A549 (cell line): ENCODE measurements around the gene SWI5. TPM values are rescaled to one million over a fixed set of nuclear protein-coding genes. Genes with fewer than 3 reads are reported as not detected.
A peak's percentile ranks its signal among the peaks of the same experiment; 100 is the strongest.

ENCODE experiments used
- ATAC-seq, 2 experiments: fragments of 200-7000 bp in 1 of 2; fragments of >200 bp in 1 of 2; cut with Nextera tagmentation in 1 of 2; cut with Tn5 transposase in 1 of 2; 3 replicates each; pipeline versions ENCODE4 v1.8.0 to v1.9.1; 2018 to 2020; ENCODE audit warnings: mild to moderate bottlenecking in 1 of 2, moderate library complexity in 1 of 2
- CTCF ChIA-PET: fragments of 300-600 bp; sonication (Branson Sonifier 250); formaldehyde crosslinking; extraction: SDS; loops from one replicate; lab custom pipeline; 2021; ENCODE audit warnings: antibody characterized with exemption, inconsistent platforms; lab: Yijun Ruan, JAX
- POLR2A ChIA-PET: fragments of 350-600 bp; formaldehyde crosslinking; extraction: SDS; loops from one replicate; lab custom pipeline; 2021; ENCODE audit warnings: antibody characterized with exemption, inconsistent platforms; lab: Yijun Ruan, JAX
- DNase-seq, 2 experiments: peaks; one replicate each; pipeline versions ENCODE4 v3.0.0 to v3.0.0-alpha.2; 2011 to 2016; ENCODE audit warnings: low read depth in 1 of 2, low spot score in 1 of 2
- FAIRE-seq: peaks from 2 replicates; lab custom pipeline; 2011; peaks lifted over from hg19 to GRCh38; lab: Jason Lieb, UNC
- H3K27ac ChIP-seq, 2 experiments: fragments of >200 bp; sonication (Bioruptor Twin); formaldehyde crosslinking; 3 replicates each; pipeline ENCODE4 v1.5.1; 2016 to 2017
- H3K4me1 ChIP-seq: fragments of >200 bp; sonication (Bioruptor Twin); formaldehyde crosslinking; 3 replicates; pipeline ENCODE4 v1.6.1; 2016
- H3K4me2 ChIP-seq: fragments of >200 bp; sonication (Bioruptor Twin); formaldehyde crosslinking; 3 replicates; pipeline ENCODE4 v1.6.1; 2016
- H3K4me3 ChIP-seq: fragments of >200 bp; sonication (Bioruptor Twin); formaldehyde crosslinking; 3 replicates; pipeline ENCODE4 v1.5.1; 2016
- H3K9me3 ChIP-seq: fragments of >200 bp; sonication (Bioruptor Twin); formaldehyde crosslinking; 3 replicates; pipeline ENCODE4 v1.6.1; 2016
- ATOH8 ChIP-seq: fragments of 250-450 bp; sonication (Bioruptor Pico); IDR thresholded peaks from 2 replicates; pipeline ENCODE4 v1.5.0; 2020; ENCODE audit warnings: low read depth, mild to moderate bottlenecking, moderate library complexity
- BCL3 ChIP-seq: fragments of >200 bp; sonication (Bioruptor Twin); formaldehyde crosslinking; IDR thresholded peaks from 3 replicates; pipeline ENCODE4 v1.6.1; 2016
- CEBPB ChIP-seq, 2 experiments: fragments of >200 bp in 1 of 2; sonication (Bioruptor Twin) in 1 of 2; formaldehyde crosslinking in 1 of 2; IDR thresholded peaks; 2 replicates each; pipeline ENCODE4 v1.6.1; 2012 to 2016
- CHD4 ChIP-seq: fragments of 200-600 bp; sonication (generic); IDR thresholded peaks from 2 replicates; pipeline ENCODE4 v1.6.1; 2016; ENCODE audit warnings: antibody characterized with exemption, mild to moderate bottlenecking, borderline replicate concordance
- E2F6 ChIP-seq: IDR thresholded peaks from 2 replicates; pipeline ENCODE4 v1.6.1; 2012; ENCODE audit warnings: low read depth, borderline replicate concordance
- EHMT2 ChIP-seq: fragments of 200-600 bp; sonication (generic); IDR thresholded peaks from 2 replicates; pipeline ENCODE4 v1.6.1; 2016; ENCODE audit warnings: antibody characterized with exemption, low read depth, mild to moderate bottlenecking, moderate library complexity
- GATA3 ChIP-seq: IDR thresholded peaks from 2 replicates; pipeline ENCODE4 v1.6.1; 2012; ENCODE audit warnings: borderline replicate concordance
- HEYL ChIP-seq: fragments of 250-450 bp; sonication (Bioruptor Pico); IDR thresholded peaks from 2 replicates; pipeline ENCODE4 v1.8.0; 2021; ENCODE audit warnings: mild to moderate bottlenecking, moderate library complexity
- HOXB5 ChIP-seq: fragments of 250-450 bp; sonication (Bioruptor Pico); IDR thresholded peaks from 2 replicates; pipeline ENCODE4 v1.5.0; 2020; ENCODE audit warnings: mild to moderate bottlenecking, moderate library complexity
- JUN ChIP-seq, 2 experiments: fragments of >200 bp; sonication (Bioruptor Twin); formaldehyde crosslinking; IDR thresholded peaks; 2 replicates in 1 of 2; 3 replicates in 1 of 2; pipeline ENCODE4 v1.6.1; 2016 to 2017
- MAZ ChIP-seq: fragments of 150-350 bp; IDR thresholded peaks from 2 replicates; pipeline ENCODE4 v1.6.1; 2014; ENCODE audit warnings: antibody characterized with exemption, low read depth, low read length, borderline replicate concordance
- MYC ChIP-seq: IDR thresholded peaks from 2 replicates; pipeline ENCODE4 v1.6.1; 2012; ENCODE audit warnings: mild to moderate bottlenecking, inconsistent platforms, low read length, improper control_type of control experiment, borderline replicate concordance
- NPAS2 ChIP-seq: fragments of 250-450 bp; sonication (Bioruptor Pico); IDR thresholded peaks from 2 replicates; pipeline ENCODE4 v1.8.0; 2022; ENCODE audit warnings: mild to moderate bottlenecking, moderate library complexity, borderline replicate concordance
- NR3C1 ChIP-seq: fragments of >200 bp; sonication (Bioruptor Twin); formaldehyde crosslinking; IDR thresholded peaks from 3 replicates; pipeline ENCODE4 v1.6.1; 2017
- PBX3 ChIP-seq: IDR thresholded peaks from 2 replicates; pipeline ENCODE4 v1.6.1; 2012
- PHF8 ChIP-seq: fragments of 200-600 bp; sonication (generic); IDR thresholded peaks from 2 replicates; pipeline ENCODE4 v1.6.1; 2016; ENCODE audit warnings: low read depth, mild to moderate bottlenecking, antibody characterized with exemption, moderate library complexity, borderline replicate concordance
- POLR2A ChIP-seq: IDR thresholded peaks from 2 replicates; pipeline ENCODE4 v1.6.1; 2012; ENCODE audit warnings: mild to moderate bottlenecking, low read length
- POLR2AphosphoS2 ChIP-seq: conservative IDR thresholded peaks from 2 replicates; pipeline ENCODE4 v1.6.1; 2012; ENCODE audit warnings: low read length, improper control_type of control experiment, inconsistent platforms
- RAD21 ChIP-seq, 2 experiments: fragments of >200 bp in 1 of 2; sonication (Bioruptor Twin) in 1 of 2; formaldehyde crosslinking in 1 of 2; IDR thresholded peaks in 1 of 2; conservative IDR thresholded peaks in 1 of 2; 2 replicates in 1 of 2; 3 replicates in 1 of 2; pipeline ENCODE4 v1.6.1; 2012 to 2018; ENCODE audit warnings: inconsistent platforms in 1 of 2
- RCOR1 ChIP-seq: fragments of 150-350 bp; IDR thresholded peaks from 2 replicates; pipeline ENCODE4 v1.6.1; 2014; ENCODE audit warnings: antibody characterized with exemption, low read length, low read depth
- REST ChIP-seq: fragments of 200-600 bp; sonication (generic); IDR thresholded peaks from 2 replicates; pipeline ENCODE4 v1.6.1; 2016; ENCODE audit warnings: antibody characterized with exemption, mild to moderate bottlenecking, moderate library complexity
- RFX5 ChIP-seq: fragments of 450-650 bp; IDR thresholded peaks from 2 replicates; pipeline ENCODE4 v1.7.1; 2014; ENCODE audit warnings: antibody characterized with exemption, mild to moderate bottlenecking, moderate library complexity
- RNF2 ChIP-seq: fragments of 200-600 bp; sonication (generic); IDR thresholded peaks from 2 replicates; pipeline ENCODE4 v1.6.1; 2016; ENCODE audit warnings: low read depth, mild to moderate bottlenecking, antibody characterized with exemption, moderate library complexity, borderline replicate concordance
- SMC3 ChIP-seq: fragments of >200 bp; sonication (Bioruptor Twin); formaldehyde crosslinking; IDR thresholded peaks from 3 replicates; pipeline ENCODE4 v1.6.1; 2018; ENCODE audit warnings: inconsistent platforms
- TP53 ChIP-seq: fragments of 250-450 bp; sonication (Bioruptor Pico); IDR thresholded peaks from 2 replicates; pipeline ENCODE4 v1.5.0; 2021; ENCODE audit warnings: mild to moderate bottlenecking, moderate library complexity
- WGBS: methylation state at CpG from one replicate; pipeline ENCODE4 v1.1.6; 2017; ENCODE audit errors: missing lambda C conversion rate; 5-methylcytosine and 5-hydroxymethylcytosine counted together
- polyA plus RNA-seq, 4 experiments: library from polyadenylated mRNA; depleted of rRNA in 3 of 4; stranded (reverse); fragments of >200 nt; fragmentation: RNase III in 1 of 4; extraction: RNeasy Plus Mini Kit Qiagen cat#74134 plus additional on column Dnase treatment in 1 of 4; gene quantifications; 2 replicates in 3 of 4; 3 replicates in 1 of 4; pipeline ENCODE4 v1.2.3, GENCODE V29; 2011 to 2017

Gene SWI5
- polyA plus RNA-seq, 2 of the 4 experiments (the other 2 are of a cell fraction), result 45.3 to 66.8 TPM

GRCh38 chr9:128322404-128323211, 46.5 kb downstream of the SWI5 start, which contains the start of the genes COQ4 and TRUB2 (continued):
- TF ChIP-seq NR3C1 (no peak), RAD21 (conservative IDR thresholded peaks at IDR 0.05 in 1 of 2, IDR thresholded peaks at IDR 0.05 in 1 of 2) (peak in 1 of 2 experiments; percentile 6; a peak in 2 of 5 replicates), RFX5 (no peak), RNF2 (no peak), EHMT2 (no peak), PBX3 (peak; percentile 62; the same call in 1 of the 2 replicates), MAZ (0 out of 2 replicates have a peak, but pooled peaks have one; percentile 75), NPAS2 (no peak), TP53 (0 out of 2 replicates have a peak, but pooled peaks have one; percentile 10), PHF8 (no peak), REST (no peak), POLR2A (peak; percentile 61), BCL3 (0 out of 3 replicates have a peak, but pooled peaks have one; percentile 9), JUN (IDR thresholded peaks at IDR 0.05) (peak; percentile 76 to 93)

- H3K4me3 ChIP-seq, result peak overlapping the region; percentile 74
- H3K9me3 ChIP-seq, result no peaks in the 10 kb centered on the region
- peak overlapping the region; percentile 95 for H3K4me2 ChIP-seq
- POLR2A ChIA-PET, result no interaction called here
- TF ChIP-seq POLR2AphosphoS2, result no peak
- no peak for TF ChIP-seq ATOH8 (CRISPR knock-in tag)
- no peak for TF ChIP-seq RFX5
- TF ChIP-seq CHD4, result no peak
- TF ChIP-seq RAD21 (conservative IDR thresholded peaks at IDR 0.05 in 1 of 2, IDR thresholded peaks at IDR 0.05 in 1 of 2), result no peak
- no peak for TF ChIP-seq HEYL
- TF ChIP-seq GATA3, result no peak
- TF ChIP-seq HOXB5 (CRISPR knock-in tag), result no peak
- no peak for TF ChIP-seq E2F6
- TF ChIP-seq CEBPB (IDR thresholded peaks at IDR 0.05), result no peak
- TF ChIP-seq PHF8, result no peak
- no peak for TF ChIP-seq SMC3
- no peak for TF ChIP-seq RCOR1
- TF ChIP-seq MYC, result no peak
- TF ChIP-seq, all 56 proteins: peak for 0
- 24% methylated on average over 16 of the region's 16 CpGs for WGBS
- DNase-seq (no peak), ATAC-seq (no peak), FAIRE-seq (no peak)
- CTCF ChIA-PET, result interaction anchor here (1.8 to 3.6 kb wide), 4 partner anchors 10 to 28 kb away, joined by 4 to 19 read pairs (median 6); no protein-coding TSS in a partner anchor
- H3K4me1 ChIP-seq, result peaks cover 20% of the 10 kb centered on the region
- peak overlapping the region; percentile 97 to 99 for H3K27ac ChIP-seq
These were observed 47.2 kb downstream of the SWI5 start for GRCh38 chr9:128323212-128323730.
